Body of pancreas (tissue), 4 donors: ENCODE results near the gene LCT.

Experiments used
- POLR2A ChIP-seq, 3 donors: fragments of 450-650 bp; IDR thresholded peaks; one replicate each; pipeline ENCODE4 v1.6.1; 2016; ENCODE audit warnings: antibody characterized with exemption in 3 of 3, mild to moderate bottlenecking in 2 of 3
- TF ChIP-seq, protein P1 (sequence below), 7 experiments: fragments of 450-650 bp in 4 of 7; fragments of 200-600 bp in 3 of 7; sonication (generic) in 3 of 7; IDR thresholded peaks; one replicate each; pipeline ENCODE4 v1.5.1; 2016 to 2019; ENCODE audit warnings: antibody characterized with exemption in 7 of 7

DNA sequence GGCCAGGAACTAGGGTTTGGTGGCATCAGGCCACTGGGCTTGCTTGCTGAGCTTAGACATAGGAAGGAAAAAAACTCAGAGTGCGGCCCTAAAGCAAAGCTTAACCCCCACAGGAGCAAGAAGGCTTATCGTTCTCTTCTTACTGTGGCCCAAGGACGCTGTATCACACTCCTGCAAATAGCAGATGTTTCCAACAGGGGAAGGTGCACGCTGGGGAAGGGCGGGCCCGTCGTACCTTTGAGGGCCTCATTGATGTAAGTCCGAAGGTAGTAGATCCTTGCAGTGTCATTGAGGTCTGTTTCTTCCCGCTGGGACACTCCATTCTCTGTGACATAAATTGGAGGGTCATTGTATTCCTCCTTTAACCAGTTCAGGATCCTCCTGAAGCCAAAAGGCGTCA is 46.6 kb downstream of the LCT start:
- TF ChIP-seq, protein P1, sequence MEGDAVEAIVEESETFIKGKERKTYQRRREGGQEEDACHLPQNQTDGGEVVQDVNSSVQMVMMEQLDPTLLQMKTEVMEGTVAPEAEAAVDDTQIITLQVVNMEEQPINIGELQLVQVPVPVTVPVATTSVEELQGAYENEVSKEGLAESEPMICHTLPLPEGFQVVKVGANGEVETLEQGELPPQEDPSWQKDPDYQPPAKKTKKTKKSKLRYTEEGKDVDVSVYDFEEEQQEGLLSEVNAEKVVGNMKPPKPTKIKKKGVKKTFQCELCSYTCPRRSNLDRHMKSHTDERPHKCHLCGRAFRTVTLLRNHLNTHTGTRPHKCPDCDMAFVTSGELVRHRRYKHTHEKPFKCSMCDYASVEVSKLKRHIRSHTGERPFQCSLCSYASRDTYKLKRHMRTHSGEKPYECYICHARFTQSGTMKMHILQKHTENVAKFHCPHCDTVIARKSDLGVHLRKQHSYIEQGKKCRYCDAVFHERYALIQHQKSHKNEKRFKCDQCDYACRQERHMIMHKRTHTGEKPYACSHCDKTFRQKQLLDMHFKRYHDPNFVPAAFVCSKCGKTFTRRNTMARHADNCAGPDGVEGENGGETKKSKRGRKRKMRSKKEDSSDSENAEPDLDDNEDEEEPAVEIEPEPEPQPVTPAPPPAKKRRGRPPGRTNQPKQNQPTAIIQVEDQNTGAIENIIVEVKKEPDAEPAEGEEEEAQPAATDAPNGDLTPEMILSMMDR (IDR thresholded peaks at IDR 0.05), result no peak
- TF ChIP-seq POLR2A (IDR thresholded peaks at IDR 0.05), result no peak
